Endothelial cell of umbilical vein (primary cell): ENCODE data around the gene SGK2. TPM values are rescaled to one million over a fixed set of nuclear protein-coding genes. Genes with fewer than 3 reads are reported as not detected.

Experiments
- BruUV-seq: library from RNA; stranded (reverse); fragments of 400-500 nt; replicated peaks from 2 replicates; lab custom pipeline; 2021; lab: Mats Ljungman, UMichigan
- CTCF ChIA-PET: fragments of 300-600, 350-600 bp; sonication (Branson Sonifier 250); formaldehyde crosslinking; loops from one replicate; lab custom pipeline; 2021; ENCODE audit warnings: antibody characterized with exemption, inconsistent platforms; lab: Charles Lee
- POLR2A ChIA-PET: fragments of 300-600, 350-600 bp; sonication (Branson Sonifier 250); formaldehyde crosslinking; loops from one replicate; lab custom pipeline; 2021; ENCODE audit warnings: antibody characterized with exemption, inconsistent platforms; lab: Charles Lee
- DNase-seq: peaks from one replicate; pipeline ENCODE4 v3.0.0-alpha.2; 2011; ENCODE audit warnings: low read depth, low spot score
- FAIRE-seq: peaks from 2 replicates; lab custom pipeline; 2011; peaks lifted over from hg19 to GRCh38; lab: Jason Lieb, UNC
- H2AFZ ChIP-seq: 2 replicates; pipeline ENCODE4 v1.6.0; 2012; ENCODE audit warnings: low read depth, low read length, control low read depth, inconsistent platforms
- H3K27ac ChIP-seq: 2 replicates; pipeline ENCODE4 v1.5.1; 2011; ENCODE audit warnings: low read depth, mild to moderate bottlenecking, control low read depth, low read length, moderate library complexity; ENCODE audit not compliant: insufficient read depth
- H3K27me3 ChIP-seq, 2 experiments: 2 replicates each; pipeline versions ENCODE4 v1.6.0 to v1.6.1; 2011; ENCODE audit warnings: low read length in 2 of 2, mixed read lengths in 1 of 2; ENCODE audit not compliant: control insufficient read depth in 2 of 2, insufficient read depth in 2 of 2
- H3K36me3 ChIP-seq, 2 experiments: 2 replicates in 1 of 2; 3 replicates in 1 of 2; pipeline ENCODE4 v1.5.1; 2011; ENCODE audit warnings: low read length in 2 of 2, mild to moderate bottlenecking in 1 of 2, moderate library complexity in 1 of 2; ENCODE audit not compliant: control insufficient read depth in 2 of 2, insufficient read depth in 2 of 2; ENCODE audit errors: extremely low read depth in 1 of 2
- H3K4me1 ChIP-seq: 3 replicates; pipeline ENCODE4 v1.5.1; 2011; ENCODE audit warnings: mild to moderate bottlenecking, low read length; ENCODE audit not compliant: control insufficient read depth, insufficient read depth; ENCODE audit errors: extremely low read depth
- H3K4me2 ChIP-seq: 2 replicates; pipeline ENCODE4 v1.6.1; 2011; ENCODE audit warnings: low read length, control low read depth, mixed read lengths; ENCODE audit not compliant: insufficient read depth
- H3K4me3 ChIP-seq, 3 experiments: fragments of 200-600 bp in 1 of 3; sonication (generic), shearing (Covaris generic) in 1 of 3; replicated peaks in 1 of 3; 2 replicates each; pipeline ENCODE4 v1.5.1; 2011 to 2016; ENCODE audit warnings: control low read depth in 3 of 3, low read length in 3 of 3, mild to moderate bottlenecking in 2 of 3, inconsistent platforms in 1 of 3, low read depth in 1 of 3, moderate library complexity in 1 of 3; ENCODE audit not compliant: insufficient read depth in 1 of 3
- H3K79me2 ChIP-seq: 2 replicates; pipeline ENCODE4 v1.6.0; 2012; ENCODE audit warnings: low read length, inconsistent platforms; ENCODE audit not compliant: control insufficient read depth, insufficient read depth
- H3K9ac ChIP-seq: replicated peaks from 2 replicates; pipeline ENCODE3; 2011; ENCODE audit warnings: low read length, control low read depth; ENCODE audit not compliant: insufficient read depth; ENCODE audit errors: extremely low read depth
- H3K9me1 ChIP-seq: replicated peaks from 3 replicates; pipeline ENCODE4 v1.6.0; 2011; ENCODE audit warnings: mild to moderate bottlenecking, low read length; ENCODE audit not compliant: control insufficient read depth, insufficient read depth; ENCODE audit errors: extremely low read depth
- H3K9me3 ChIP-seq: replicated peaks from 2 replicates; pipeline ENCODE4 v1.5.1; 2012; ENCODE audit warnings: low read length, inconsistent platforms; ENCODE audit not compliant: control insufficient read depth, insufficient read depth
- H4K20me1 ChIP-seq: replicated peaks from 2 replicates; pipeline ENCODE3; 2011; ENCODE audit warnings: mild to moderate bottlenecking, low read length; ENCODE audit not compliant: control insufficient read depth, insufficient read depth; ENCODE audit errors: extremely low read depth
- CTCF ChIP-seq, 2 donors: IDR thresholded peaks; 1 replicate in 1 of 2; 2 replicates in 1 of 2; pipeline ENCODE4 v1.5.1; 2011; ENCODE audit warnings: low read length in 2 of 2, mild to moderate bottlenecking in 2 of 2, moderate library complexity in 2 of 2, control low read depth in 1 of 2, inconsistent platforms in 1 of 2, low read depth in 1 of 2; ENCODE audit not compliant: insufficient read depth in 1 of 2; ENCODE audit errors: extremely low read depth in 1 of 2
- EZH2 ChIP-seq: IDR thresholded peaks from 2 replicates; pipeline ENCODE4 v1.6.1; 2012; ENCODE audit warnings: borderline replicate concordance, low read depth, mild to moderate bottlenecking, moderate library complexity, low read length, inconsistent platforms; ENCODE audit not compliant: severe bottlenecking
- FOS ChIP-seq: IDR thresholded peaks from 2 replicates; pipeline ENCODE4 v1.6.1; 2011; ENCODE audit warnings: mild to moderate bottlenecking, low read length, moderate library complexity, borderline replicate concordance; ENCODE audit not compliant: insufficient read depth
- GATA2 ChIP-seq: IDR thresholded peaks from 2 replicates; pipeline ENCODE4 v1.7.0; 2011; ENCODE audit warnings: low read depth, mild to moderate bottlenecking, moderate library complexity, mixed read lengths, low read length; ENCODE audit not compliant: insufficient read length, insufficient read depth
- JUN ChIP-seq: IDR thresholded peaks from 2 replicates; pipeline ENCODE4 v1.6.1; 2011; ENCODE audit warnings: borderline replicate concordance, low read depth; ENCODE audit not compliant: insufficient read length, insufficient read depth
- MAX ChIP-seq: IDR thresholded peaks from 2 replicates; pipeline ENCODE4 v1.6.1; 2011; ENCODE audit not compliant: insufficient read depth, insufficient read length
- MYC ChIP-seq: IDR thresholded peaks from one replicate; pipeline ENCODE4 v1.6.1; 2011; ENCODE audit warnings: mild to moderate bottlenecking, low read depth, low read length
- POLR2A ChIP-seq: IDR thresholded peaks from 2 replicates; pipeline ENCODE4 v1.6.1; 2012; ENCODE audit warnings: low read depth, mild to moderate bottlenecking, control low read depth, low read length
- POLR2AphosphoS5 ChIP-seq: IDR thresholded peaks from 2 replicates; pipeline ENCODE4 v1.6.1; 2012; ENCODE audit warnings: low read depth, mild to moderate bottlenecking, control low read depth, low read length, moderate library complexity; ENCODE audit not compliant: insufficient read depth
- dilution Hi-C: fragments of 300-500 bp; cut with MboI; formaldehyde crosslinking; loops from one replicate; pipeline ENCODE4 v1.15.0; 2019; ENCODE audit warnings: low sequenced_read_pairs; ENCODE audit not compliant: extremely low pct_ligation_motif_present
- intact Hi-C: fragments of 100-400 bp; cut with micrococcal nuclease; formaldehyde crosslinking; loops from one replicate; pipeline ENCODE4 v1.10.0; 2022
- polyA plus RNA-seq, 4 experiments: library from polyadenylated mRNA; depleted of rRNA in 3 of 4; stranded (reverse) in 3 of 4; unstranded in 1 of 4; fragments of >200 nt; gene quantifications; 2 replicates each; pipeline versions ENCODE4 v1.2.1 to v1.2.3, GENCODE V29; 2011 to 2012; ENCODE audit warnings: missing spikeins in 1 of 4
- total RNA-seq: library from RNA; stranded (reverse); gene quantifications from 2 replicates; pipeline ENCODE4 v1.2.3, GENCODE V29; 2021

Gene SGK2
- total and polyA plus RNA-seq, 2 donors (not counting 3 experiments of a cell fraction or from before 2014, with no cell fraction given): 0.21 to 0.27 TPM

GRCh38 chr20:43538878-43539700, 19.7 kb upstream of the SGK2 start:
- Histone ChIP-seq H3K4me3 (no peak overlapping the region), H3K9me3 (no peaks in the 10 kb centered on the region), H3K9ac (no peak overlapping the region), H3K9me1 (no peaks in the 10 kb centered on the region), H3K79me2 (no peaks in the 10 kb centered on the region), H3K4me2 (no peak overlapping the region), H3K27ac (no peak overlapping the region), H3K4me1 (peaks cover 2% of the 10 kb centered on the region), H2AFZ (no peak overlapping the region), H4K20me1 (no peaks in the 10 kb centered on the region), H3K27me3 (no peaks in the 10 kb centered on the region), H3K36me3 (no peaks in the 10 kb centered on the region)
- TF ChIP-seq GATA2 (no peak), POLR2AphosphoS5 (no peak), POLR2A (no peak), MYC (no peak), JUN (no peak), MAX (no peak), CTCF (IDR thresholded peaks at IDR 0.05; ENCODE audit: extremely low read depth in 1 of 2, insufficient read depth in 1 of 2, low read depth in 1 of 2, low read length in 2 of 2) (no peak), FOS (no peak), EZH2 (no peak)
- no peak for DNase-seq
- CTCF ChIA-PET: interaction anchor here (0.7 to 6.2 kb wide), 16 partner anchors 11 to 651 kb away, joined by 3 to 143 read pairs (median 9); partner anchors contain the start of genes GTSF1L and IFT52
- dilution Hi-C loops: no loop called here
- BruUV-seq: no TSS peak
- POLR2A ChIA-PET: no interaction called here
- FAIRE-seq: no peak
- intact Hi-C loops: loop anchor here (1.0 to 5.0 kb wide), 6 partner anchors 52 to 554 kb away; partner anchors contain the start of genes IFT52 and TOX2
